Measurements from ENCODE around the gene SAMM50. TPM values are rescaled to one million over a fixed set of nuclear protein-coding genes. Genes with fewer than 3 reads are reported as not detected.

The SAMM50 gene
- total and polyA plus RNA-seq, 10 of the 15 experiments (the other 5 are each of a cell fraction or from before 2014, with no cell fraction given): 38.2 to 126 (median 62.4) TPM

GRCh38 chr22:43928468-43928867, 26.8 kb upstream of the SAMM50 start:
- H3K36me3 ChIP-seq (ENCODE audit: control insufficient read depth in 2 of 2, insufficient read depth in 2 of 2, low read length in 1 of 2): no peaks in the 10 kb centered on the region
- intact Hi-C loops (cut with micrococcal nuclease; ENCODE audit: unreplicated experiment) (no loop called here), in situ Hi-C loops (cut with MboI) (no loop called here)
- H3K27me3 ChIP-seq (replicated peaks in 1 of 2; ENCODE audit: control insufficient read depth in 2 of 2, insufficient read depth in 2 of 2, low read length in 1 of 2): peaks cover 0 to 3% of the 10 kb centered on the region in 2 experiments; a peak in 2 of 4 replicates
- no peaks in the 10 kb centered on the region for H3K9me3 ChIP-seq (replicated peaks; ENCODE audit: control insufficient read depth, insufficient read depth, low read length)
- no peaks in the 10 kb centered on the region for H3K79me2 ChIP-seq (ENCODE audit: control insufficient read depth, insufficient read depth, low read length)
- FAIRE-seq (no peak), DNase-seq (ENCODE audit: low read depth, low spot score) (no peak), ATAC-seq (no peak)
- ChIA-PET SMC1A (ENCODE audit: uncharacterized antibody, unreplicated experiment) (no interaction called here), CTCF (interaction anchor here (1.0 to 1.6 kb wide), 2 partner anchors 18 to 45 kb away, joined by 3 to 6 read pairs; no protein-coding TSS in a partner anchor), POLR2A (no interaction called here), RAD21 (ENCODE audit: unreplicated experiment) (no interaction called here)
- H3K9ac ChIP-seq (ENCODE audit: control insufficient read depth, insufficient read depth, low read length): no peak overlapping the region
- BruUV-seq (replicated peaks): no TSS peak
- no peak overlapping the region for H2AFZ ChIP-seq (ENCODE audit: control insufficient read depth, low read depth, low read length)
- 38% methylated on average over 5 of the region's 5 CpGs for WGBS (ENCODE audit: insufficient coverage, insufficient replicate concordance, low lambda C conversion rate, missing lambda C conversion rate)
- H3K4me2 ChIP-seq (ENCODE audit: control insufficient read depth, insufficient read depth): no peak overlapping the region
- H3K27ac ChIP-seq (ENCODE audit: control insufficient read depth, insufficient read depth): no peak overlapping the region
- no peak overlapping the region for H3K4me3 ChIP-seq
- no peak for TF ChIP-seq FOXK2 (IDR thresholded peaks at IDR 0.05)
- TF ChIP-seq IKZF1 (conservative IDR thresholded peaks at IDR 0.05): no peak
- TF ChIP-seq, protein P1, sequence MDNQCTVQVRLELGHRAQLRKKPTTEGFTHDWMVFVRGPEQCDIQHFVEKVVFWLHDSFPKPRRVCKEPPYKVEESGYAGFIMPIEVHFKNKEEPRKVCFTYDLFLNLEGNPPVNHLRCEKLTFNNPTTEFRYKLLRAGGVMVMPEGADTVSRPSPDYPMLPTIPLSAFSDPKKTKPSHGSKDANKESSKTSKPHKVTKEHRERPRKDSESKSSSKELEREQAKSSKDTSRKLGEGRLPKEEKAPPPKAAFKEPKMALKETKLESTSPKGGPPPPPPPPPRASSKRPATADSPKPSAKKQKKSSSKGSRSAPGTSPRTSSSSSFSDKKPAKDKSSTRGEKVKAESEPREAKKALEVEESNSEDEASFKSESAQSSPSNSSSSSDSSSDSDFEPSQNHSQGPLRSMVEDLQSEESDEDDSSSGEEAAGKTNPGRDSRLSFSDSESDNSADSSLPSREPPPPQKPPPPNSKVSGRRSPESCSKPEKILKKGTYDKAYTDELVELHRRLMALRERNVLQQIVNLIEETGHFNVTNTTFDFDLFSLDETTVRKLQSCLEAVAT (IDR thresholded peaks at IDR 0.05): no peak
- TF ChIP-seq SUZ12 (IDR thresholded peaks at IDR 0.05; ENCODE audit: unreplicated experiment): no peak
- no peak for TF ChIP-seq PAX8 (IDR thresholded peaks at IDR 0.05)
- TF ChIP-seq SRF (IDR thresholded peaks at IDR 0.05; ENCODE audit: low read depth in 2 of 2, low read length in 2 of 2): no peak
- no peak for TF ChIP-seq USF2 (IDR thresholded peaks at IDR 0.05; ENCODE audit: borderline replicate concordance, low read depth, low read length)
- TF ChIP-seq EED (IDR thresholded peaks at IDR 0.05; ENCODE audit: low read depth): no peak
- TF ChIP-seq MTA3 (IDR thresholded peaks at IDR 0.05; ENCODE audit: borderline replicate concordance, low read length): no peak
- TF ChIP-seq ATF3 (IDR thresholded peaks at IDR 0.05; ENCODE audit: borderline replicate concordance, extremely low read depth, low read depth, low read length): no peak
- no peak for TF ChIP-seq RCOR1 (conservative IDR thresholded peaks at IDR 0.05; ENCODE audit: low read depth, low read length)
- TF ChIP-seq FOS (IDR thresholded peaks at IDR 0.05; ENCODE audit: borderline replicate concordance, extremely low read depth, insufficient read length): no peak
- TF ChIP-seq RAD51 (IDR thresholded peaks at IDR 0.05): no peak
- TF ChIP-seq MTA2 (IDR thresholded peaks at IDR 0.05; ENCODE audit: low read depth): no peak
- no peaks in the 10 kb centered on the region; the same call in 1 of the 2 replicates for H4K20me1 ChIP-seq (ENCODE audit: control insufficient read depth, insufficient read depth)
- no peaks in the 10 kb centered on the region for H3K4me1 ChIP-seq (ENCODE audit: control insufficient read depth, insufficient read depth, low read length)

All from GM12878 (cell line).